OCI-LY3 (cell line): ENCODE measurements around the gene ADAM29.

Experiments
- CTCF ChIP-seq: fragments of 200-600, 300-600 bp; sonication (generic); IDR thresholded peaks from 2 replicates; pipeline ENCODE4 v1.5.1; 2014; ENCODE audit warnings: antibody characterized with exemption, low read length, low read depth
- EZH2phosphoT487 ChIP-seq: fragments of 200-600 bp; shearing (Covaris generic); IDR thresholded peaks from 2 replicates; pipeline ENCODE4 v1.6.1; 2018; ENCODE audit warnings: antibody characterized with exemption, mixed run types, low read depth

- TF ChIP-seq CTCF (no peak), EZH2phosphoT487 (no peak)
These were observed 38.2 kb upstream of the ADAM29 start for GRCh38 chr4:174880001-174880400.
